ENCODE results near the gene FGD4. TPM values are rescaled to one million over a fixed set of nuclear protein-coding genes. Genes with fewer than 3 reads are reported as not detected.

The FGD4 gene
- total RNA-seq, 1 experiment from 2014 or later: 54.3 TPM

DNA sequence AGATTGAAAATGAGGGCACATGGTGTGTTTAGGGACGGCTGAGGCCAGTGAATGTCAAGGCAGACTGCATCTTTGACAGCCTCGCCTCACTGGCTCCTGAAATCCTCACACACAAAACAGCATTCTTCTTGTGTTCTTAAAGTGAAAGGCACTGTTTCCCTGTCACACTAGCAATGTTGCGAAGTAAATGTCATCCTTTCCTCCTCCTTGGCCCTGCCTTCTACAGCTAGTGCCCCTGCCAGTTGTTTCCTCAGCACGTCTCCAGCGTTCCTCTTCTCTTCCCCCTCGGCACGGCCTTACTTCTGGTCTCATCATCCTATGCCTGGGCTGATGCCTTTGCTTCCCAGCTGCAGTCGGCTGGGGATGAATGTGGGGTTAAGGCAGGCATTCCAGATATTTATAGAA, 150.3 kb downstream of the FGD4 start:
- no peak overlapping the region for H2AFZ ChIP-seq (ENCODE audit: low read length)
- no peak overlapping the region for H3K14ac ChIP-seq (ENCODE audit: insufficient read depth, low read length)
- H3K56ac ChIP-seq (ENCODE audit: insufficient read length, low read depth, low read length): no peak overlapping the region
- no peak overlapping the region for H4K91ac ChIP-seq (ENCODE audit: insufficient read length, low read depth, low read length)
- no peak overlapping the region for H3K18ac ChIP-seq (ENCODE audit: insufficient read length, low read depth, low read length)
- Mint-ChIP-seq H3K27me3 (ENCODE audit: low read depth) (no peaks in the 10 kb centered on the region), H3K9me3 (no peaks in the 10 kb centered on the region), H3K4me1 (peaks cover 38 to 39% of the 10 kb centered on the region in 2 experiments), H3K27ac (peak overlapping the region in 1 of 3 experiments; percentile 38; a peak in 3 of 7 replicates), H3K36me3 (ENCODE audit: insufficient read depth in 1 of 3, low read depth in 3 of 3) (peaks cover 3 to 6% (median 6%) of the 10 kb centered on the region in 3 experiments; a peak in 6 of 7 replicates), H3K4me3 (no peak overlapping the region)
- H2BK15ac ChIP-seq (ENCODE audit: low read depth, low read length): no peak overlapping the region
- H3K9me3 ChIP-seq (ENCODE audit: control insufficient read depth, low read depth, low read length): no peaks in the 10 kb centered on the region
- H3K79me2 ChIP-seq (ENCODE audit: insufficient read depth, low read length): peaks cover 15% of the 10 kb centered on the region; the same call in 1 of the 2 replicates
- no peaks in the 10 kb centered on the region for H4K20me1 ChIP-seq (ENCODE audit: control insufficient read depth, insufficient read depth, insufficient read length)
- TF ChIP-seq, protein P1, sequence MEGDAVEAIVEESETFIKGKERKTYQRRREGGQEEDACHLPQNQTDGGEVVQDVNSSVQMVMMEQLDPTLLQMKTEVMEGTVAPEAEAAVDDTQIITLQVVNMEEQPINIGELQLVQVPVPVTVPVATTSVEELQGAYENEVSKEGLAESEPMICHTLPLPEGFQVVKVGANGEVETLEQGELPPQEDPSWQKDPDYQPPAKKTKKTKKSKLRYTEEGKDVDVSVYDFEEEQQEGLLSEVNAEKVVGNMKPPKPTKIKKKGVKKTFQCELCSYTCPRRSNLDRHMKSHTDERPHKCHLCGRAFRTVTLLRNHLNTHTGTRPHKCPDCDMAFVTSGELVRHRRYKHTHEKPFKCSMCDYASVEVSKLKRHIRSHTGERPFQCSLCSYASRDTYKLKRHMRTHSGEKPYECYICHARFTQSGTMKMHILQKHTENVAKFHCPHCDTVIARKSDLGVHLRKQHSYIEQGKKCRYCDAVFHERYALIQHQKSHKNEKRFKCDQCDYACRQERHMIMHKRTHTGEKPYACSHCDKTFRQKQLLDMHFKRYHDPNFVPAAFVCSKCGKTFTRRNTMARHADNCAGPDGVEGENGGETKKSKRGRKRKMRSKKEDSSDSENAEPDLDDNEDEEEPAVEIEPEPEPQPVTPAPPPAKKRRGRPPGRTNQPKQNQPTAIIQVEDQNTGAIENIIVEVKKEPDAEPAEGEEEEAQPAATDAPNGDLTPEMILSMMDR (conservative IDR thresholded peaks at IDR 0.05): no peak
- no peak overlapping the region for H4K8ac ChIP-seq (replicated peaks; ENCODE audit: insufficient read length, low read depth, low read length)
- no peaks in the 10 kb centered on the region for H3K27me3 ChIP-seq (ENCODE audit: insufficient read depth, low read length)
- no peak overlapping the region for H3T11ph ChIP-seq (ENCODE audit: low read length)
- no peak overlapping the region for H3K9ac ChIP-seq (ENCODE audit: extremely low read depth, insufficient read length, low read length)
- no peak overlapping the region for H2BK5ac ChIP-seq (ENCODE audit: insufficient read length, low read length)
- H2BK120ac ChIP-seq (ENCODE audit: low read depth, low read length, poor library complexity, severe bottlenecking): no peak overlapping the region
- no peak overlapping the region for H2AK5ac ChIP-seq (ENCODE audit: insufficient read length, low read length)
- no peak overlapping the region for H3K4me2 ChIP-seq (ENCODE audit: insufficient read depth, insufficient read length, low read length)
- peaks cover 6% of the 10 kb centered on the region for H3K4me1 ChIP-seq (ENCODE audit: insufficient read depth, low read length)
- no peak overlapping the region for H2BK12ac ChIP-seq (ENCODE audit: insufficient read length, low read depth, low read length)
- no peak for DNase-seq
- H3K79me1 ChIP-seq (ENCODE audit: insufficient read depth, low read depth, low read length, poor library complexity, severe bottlenecking): peaks cover 8% of the 10 kb centered on the region
- no CpG with 5 or more reads among the region's 8 CpGs for WGBS (ENCODE audit: extremely low coverage, insufficient read length, low lambda C conversion rate)
- no peak overlapping the region for H3K4ac ChIP-seq (ENCODE audit: low read depth, low read length)
- no peaks in the 10 kb centered on the region for H3K23me2 ChIP-seq (ENCODE audit: insufficient read length, low read depth, low read length, poor library complexity, severe bottlenecking)
- no peak overlapping the region for H2BK20ac ChIP-seq (ENCODE audit: low read depth, low read length, poor library complexity, severe bottlenecking)
- H3K23ac ChIP-seq (ENCODE audit: insufficient read length, low read depth, low read length): peak overlapping the region; percentile 14
- no peak overlapping the region for H4K5ac ChIP-seq (ENCODE audit: insufficient read length, low read depth, low read length)
- H3K27ac ChIP-seq (ENCODE audit: insufficient read length, low read depth, low read length): no peak overlapping the region
